Measurements from ENCODE around the gene RIMKLA.

RIMKLA gene

GRCh38 chr1:42370876-42371549 lies 9.6 kb upstream of the RIMKLA start:
- no peak for DNase-seq (ENCODE audit: low read depth)
- no peak overlapping the region for H3K4me3 ChIP-seq (ENCODE audit: low read length)
- TF ChIP-seq CTCF (conservative IDR thresholded peaks at IDR 0.05; ENCODE audit: low read length) = no peak

- no peak for TF ChIP-seq CTCF (conservative IDR thresholded peaks at IDR 0.05; ENCODE audit: low read length)
- no peak overlapping the region for H3K4me3 ChIP-seq (ENCODE audit: low read length)
- DNase-seq (ENCODE audit: low read depth) = no peak
Measured at GRCh38 chr1:42372796-42373195, 7.8 kb upstream of the RIMKLA start.

- DNase-seq (ENCODE audit: low read depth) = peak; percentile 14
- H3K4me3 ChIP-seq (ENCODE audit: low read length) = peak overlapping the region; percentile 9
- TF ChIP-seq CTCF (conservative IDR thresholded peaks at IDR 0.05; ENCODE audit: low read length) = no peak
Measured at GRCh38 chr1:42379794-42380585, 602 bp upstream of the RIMKLA start.

GRCh38 chr1:42381280-42381673 lies 685 bp downstream of the RIMKLA start:
- no peak overlapping the region for H3K4me3 ChIP-seq (ENCODE audit: low read length)
- no peak for TF ChIP-seq CTCF (conservative IDR thresholded peaks at IDR 0.05; ENCODE audit: low read length)
- no peak for DNase-seq (ENCODE audit: low read depth)

GRCh38 chr1:42385283-42385682 lies 4.7 kb downstream of the RIMKLA start:
- TF ChIP-seq CTCF (conservative IDR thresholded peaks at IDR 0.05; ENCODE audit: low read length) = no peak
- DNase-seq (ENCODE audit: low read depth) = peak; percentile 11
- H3K4me3 ChIP-seq (ENCODE audit: low read length) = no peak overlapping the region

- no peak for DNase-seq (ENCODE audit: low read depth)
- TF ChIP-seq CTCF (conservative IDR thresholded peaks at IDR 0.05; ENCODE audit: low read length) = no peak
- no peak overlapping the region for H3K4me3 ChIP-seq (ENCODE audit: low read length)
Measured at GRCh38 chr1:42386051-42386450, 5.5 kb downstream of the RIMKLA start.

GRCh38 chr1:42392255-42392654 lies 11.7 kb downstream of the RIMKLA start:
- no peak for DNase-seq (ENCODE audit: low read depth)
- no peak for TF ChIP-seq CTCF (conservative IDR thresholded peaks at IDR 0.05; ENCODE audit: low read length)
- H3K4me3 ChIP-seq (ENCODE audit: low read length) = no peak overlapping the region

Data from AG10803 (cell line).